K562 (cell line): Measurements from ENCODE around the gene TUBA1B. TPM values are rescaled to one million over a fixed set of nuclear protein-coding genes. Genes with fewer than 3 reads are reported as not detected.

ENCODE experiments used
- ETS1 ChIP-seq: conservative IDR thresholded peaks from 2 replicates; pipeline ENCODE4 v1.6.1; 2011; ENCODE audit warnings: low read depth, mild to moderate bottlenecking, low read length; ENCODE audit not compliant: control insufficient read depth
- GTF2F1 ChIP-seq: IDR thresholded peaks from 2 replicates; pipeline ENCODE4 v1.6.1; 2011; ENCODE audit warnings: low read depth, low read length, improper control_type of control experiment
- MLLT1 ChIP-seq, 2 experiments: fragments of 450-650 bp; IDR thresholded peaks; 2 replicates each; pipeline ENCODE4 v1.6.1; 2016
- RBM22 ChIP-seq: fragments of 200-400 bp; formaldehyde crosslinking; IDR thresholded peaks from 2 replicates; pipeline ENCODE4 v1.6.1; 2018; ENCODE audit warnings: low read length, low read depth; ENCODE audit not compliant: poor library complexity, severe bottlenecking
- TCF7L2 ChIP-seq: fragments of 150-350 bp; IDR thresholded peaks from 2 replicates; pipeline ENCODE4 v1.6.1; 2016; ENCODE audit warnings: low read depth, mild to moderate bottlenecking, low read length, moderate library complexity
- XRCC3 ChIP-seq: fragments of 450-650 bp; IDR thresholded peaks from 2 replicates; pipeline ENCODE4 v1.6.1; 2017; ENCODE audit warnings: mild to moderate bottlenecking, moderate library complexity
- ZBED1 ChIP-seq: IDR thresholded peaks from 2 replicates; pipeline ENCODE4 v1.6.1; 2014
- ZBTB40 ChIP-seq, 2 experiments: fragments of 450-650 bp in 1 of 2; sonication (generic) in 1 of 2; formaldehyde crosslinking in 1 of 2; IDR thresholded peaks; 2 replicates each; pipeline versions ENCODE4 v1.7.1 to v1.9.0; 2016 to 2022; ENCODE audit warnings: inconsistent platforms in 1 of 2, mild to moderate bottlenecking in 1 of 2, missing genetic modification reagents in 1 of 2
- ZNF143 ChIP-seq: sonication (generic); formaldehyde crosslinking; IDR thresholded peaks from 2 replicates; pipeline ENCODE4 v1.9.0; 2022; ENCODE audit warnings: mild to moderate bottlenecking, missing genetic modification reagents
- ZNF184 ChIP-seq: sonication (generic); formaldehyde crosslinking; IDR thresholded peaks from 2 replicates; pipeline ENCODE4 v1.5.0; 2020; ENCODE audit warnings: missing genetic modification reagents
- polyA plus RNA-seq, 8 experiments: library from polyadenylated mRNA; depleted of rRNA in 4 of 8; stranded (reverse) in 5 of 8; unstranded in 3 of 8; fragments of >200 nt; fragmentation: Nextera tagmentation in 2 of 8; fragmentation: Illumina TruSeq in 1 of 8; extraction: Ambion mirVana in 2 of 8; extraction: Trizol in 1 of 8; gene quantifications; 2 replicates each; pipeline versions ENCODE4 v1.2.1 to v1.2.3, GENCODE V29; 2011 to 2014; ENCODE audit warnings: inconsistent platforms in 1 of 8, missing spikeins in 1 of 8
- total RNA-seq, 7 experiments: library from RNA; depleted of rRNA in 6 of 7; stranded (reverse); fragments of >200 nt in 6 of 7; fragmentation: Illumina TruSeq in 2 of 7; extraction: Trizol in 2 of 7; gene quantifications; 2 replicates each; pipeline versions ENCODE4 v1.2.1 to v1.2.3, GENCODE V29; 2011 to 2021; ENCODE audit warnings: low replicate concordance in 1 of 7
- TF ChIP-seq, protein P1 (sequence below): fragments of 200-800 bp; sonication (Bioruptor generic); IDR thresholded peaks from 2 replicates; pipeline ENCODE4 v1.6.1; 2017; ENCODE audit warnings: missing genetic modification characterization, missing compliant biosample characterization

TUBA1B gene
- total and polyA plus RNA-seq, 9 of the 15 experiments (the other 6 are each of a cell fraction or from before 2014, with no cell fraction given), result 2,189 to 4,624 (median 2,628) TPM

DNA sequence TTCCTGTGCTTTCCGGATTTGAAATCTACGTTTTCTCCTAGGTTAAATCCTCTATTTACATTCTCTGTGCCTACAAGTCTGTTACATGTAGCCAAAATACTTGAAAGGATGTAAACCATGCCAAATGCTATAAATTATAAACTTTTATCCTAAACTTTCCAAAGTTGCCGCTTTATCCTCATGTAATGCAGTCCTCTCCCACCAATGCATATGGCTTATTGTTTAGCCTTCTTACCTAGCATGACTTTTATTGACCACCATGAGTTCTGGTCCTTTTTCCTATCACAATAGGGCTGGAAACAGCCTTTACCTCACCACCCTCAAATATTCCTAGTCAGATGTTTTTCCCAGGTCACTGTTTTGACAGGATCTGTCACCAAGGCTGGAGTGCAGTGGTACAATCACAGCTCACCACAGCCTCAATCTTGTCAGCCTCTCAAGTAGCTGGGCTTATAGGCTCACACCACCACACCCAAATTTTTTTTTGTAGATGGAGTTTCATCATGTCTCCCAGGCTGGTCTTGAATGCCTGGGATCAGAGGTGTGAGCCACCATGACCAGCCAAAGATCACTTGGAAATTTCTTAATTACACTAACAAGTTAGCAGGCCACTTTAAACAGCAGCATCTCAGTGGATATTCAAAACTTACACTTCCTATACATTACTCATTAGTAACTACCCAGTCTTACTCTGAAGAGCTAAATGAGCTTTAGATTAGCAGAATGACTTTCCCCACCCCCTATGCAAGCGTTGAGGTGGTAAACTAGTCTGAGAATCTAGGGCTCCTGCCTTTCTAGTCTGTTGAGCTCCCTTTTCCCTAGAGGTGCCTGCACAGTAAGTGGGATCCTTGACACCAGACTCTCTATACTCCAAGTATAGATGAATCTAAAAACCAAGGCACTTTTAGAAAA lies 4.1 kb downstream of the TUBA1B start (continued):
- no peak for TF ChIP-seq ZBTB40 (IDR thresholded peaks at IDR 0.05)
- TF ChIP-seq ZBTB40 (CRISPR knock-in tag; IDR thresholded peaks at IDR 0.05), result no peak
- TF ChIP-seq, protein P1, sequence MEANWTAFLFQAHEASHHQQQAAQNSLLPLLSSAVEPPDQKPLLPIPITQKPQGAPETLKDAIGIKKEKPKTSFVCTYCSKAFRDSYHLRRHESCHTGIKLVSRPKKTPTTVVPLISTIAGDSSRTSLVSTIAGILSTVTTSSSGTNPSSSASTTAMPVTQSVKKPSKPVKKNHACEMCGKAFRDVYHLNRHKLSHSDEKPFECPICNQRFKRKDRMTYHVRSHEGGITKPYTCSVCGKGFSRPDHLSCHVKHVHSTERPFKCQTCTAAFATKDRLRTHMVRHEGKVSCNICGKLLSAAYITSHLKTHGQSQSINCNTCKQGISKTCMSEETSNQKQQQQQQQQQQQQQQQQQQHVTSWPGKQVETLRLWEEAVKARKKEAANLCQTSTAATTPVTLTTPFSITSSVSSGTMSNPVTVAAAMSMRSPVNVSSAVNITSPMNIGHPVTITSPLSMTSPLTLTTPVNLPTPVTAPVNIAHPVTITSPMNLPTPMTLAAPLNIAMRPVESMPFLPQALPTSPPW (CRISPR knock-in tag), result 0 out of 2 replicates have a peak, but pooled peaks have one; percentile 10
- no peak for TF ChIP-seq GTF2F1
- TF ChIP-seq ZBED1, result peak; percentile 68; the same call in 1 of the 2 replicates
- TF ChIP-seq ZNF184 (CRISPR knock-in tag), result no peak
- TF ChIP-seq RBM22, result no peak
- no peak for TF ChIP-seq ETS1
- 0 out of 4 replicates have a peak, but pooled peaks of 1 of the 2 experiments have one; percentile 20 for TF ChIP-seq MLLT1 (IDR thresholded peaks at IDR 0.05)
- TF ChIP-seq XRCC3, result no peak
- TF ChIP-seq TCF7L2, result no peak
- no peak for TF ChIP-seq ZNF143 (CRISPR knock-in tag)
